HepG2 (cell line): Measurements from ENCODE around the gene ARID5B. TPM values are rescaled to one million over a fixed set of nuclear protein-coding genes. Genes with fewer than 3 reads are reported as not detected.

Experiments
- DNMT3B ChIP-seq: conservative IDR thresholded peaks from 2 replicates; pipeline ENCODE4 v1.6.1; 2016; ENCODE audit warnings: missing biosample characterization, control low read depth
- ERF ChIP-seq: IDR thresholded peaks from 2 replicates; pipeline ENCODE4 v1.6.1; 2018; ENCODE audit warnings: missing biosample characterization, missing genetic modification reagents
- FOXA1 ChIP-seq, 2 experiments: fragments of 450-650 bp in 1 of 2; sonication (generic) in 1 of 2; formaldehyde crosslinking in 1 of 2; IDR thresholded peaks; 2 replicates each; pipeline versions ENCODE4 v1.4.0 to v1.6.1; 2016 to 2020; ENCODE audit warnings: missing genetic modification reagents in 1 of 2
- NR3C1 ChIP-seq: sonication (generic); formaldehyde crosslinking; IDR thresholded peaks from 2 replicates; pipeline ENCODE4 v1.4.0; 2020; ENCODE audit warnings: missing genetic modification reagents
- PATZ1 ChIP-seq: sonication (generic); formaldehyde crosslinking; IDR thresholded peaks from 2 replicates; pipeline ENCODE4 v1.4.0; 2020; ENCODE audit warnings: missing genetic modification reagents
- PPARG ChIP-seq: conservative IDR thresholded peaks from 2 replicates; pipeline ENCODE4 v1.6.1; 2016; ENCODE audit warnings: missing biosample characterization, missing genetic modification reagents
- SAP130 ChIP-seq: IDR thresholded peaks from 2 replicates; pipeline ENCODE4 v1.6.1; 2016; ENCODE audit warnings: low read depth
- SPEN ChIP-seq: sonication (generic); formaldehyde crosslinking; IDR thresholded peaks from 2 replicates; pipeline ENCODE4 v1.5.1; 2020; ENCODE audit warnings: low read depth, mild to moderate bottlenecking, missing genetic modification reagents
- TEAD3 ChIP-seq: optimal IDR thresholded peaks from 2 replicates; pipeline ENCODE3; 2016; ENCODE audit warnings: borderline replicate concordance
- TSC22D2 ChIP-seq: sonication (generic); formaldehyde crosslinking; IDR thresholded peaks from 2 replicates; pipeline ENCODE4 v1.5.1; 2020; ENCODE audit warnings: missing genetic modification reagents, mild to moderate bottlenecking, borderline replicate concordance
- ZNF207 ChIP-seq: fragments of 450-650 bp; IDR thresholded peaks from 2 replicates; pipeline ENCODE4 v1.6.1; 2016; ENCODE audit warnings: antibody characterized with exemption, borderline replicate concordance
- ZNF24 ChIP-seq: fragments of 450-650 bp; IDR thresholded peaks from 2 replicates; pipeline ENCODE4 v1.6.1; 2017; ENCODE audit warnings: antibody characterized with exemption, mild to moderate bottlenecking
- ZNF337 ChIP-seq: sonication (generic); formaldehyde crosslinking; IDR thresholded peaks from 2 replicates; pipeline ENCODE4 v1.5.1; 2020; ENCODE audit warnings: missing genetic modification reagents, low read depth, mild to moderate bottlenecking, borderline replicate concordance
- ZNF343 ChIP-seq: sonication (generic); formaldehyde crosslinking; IDR thresholded peaks from 2 replicates; pipeline ENCODE4 v1.4.0; 2020; ENCODE audit warnings: mild to moderate bottlenecking, missing genetic modification reagents
- ZNF468 ChIP-seq: sonication (generic); formaldehyde crosslinking; IDR thresholded peaks from 2 replicates; pipeline ENCODE4 v1.8.0; 2022; ENCODE audit warnings: mild to moderate bottlenecking, moderate library complexity, missing genetic modification reagents
- ZNF484 ChIP-seq: sonication (generic); formaldehyde crosslinking; IDR thresholded peaks from 2 replicates; pipeline ENCODE4 v1.5.1; 2020; ENCODE audit warnings: mild to moderate bottlenecking, low read depth, missing genetic modification reagents, borderline replicate concordance
- ZNF510 ChIP-seq: sonication (generic); formaldehyde crosslinking; IDR thresholded peaks from 2 replicates; pipeline ENCODE4 v1.4.0; 2020; ENCODE audit warnings: low read depth, mild to moderate bottlenecking, missing genetic modification reagents
- ZNF776 ChIP-seq: sonication (generic); formaldehyde crosslinking; IDR thresholded peaks from 2 replicates; pipeline ENCODE4 v1.4.0; 2020; ENCODE audit warnings: mild to moderate bottlenecking, missing genetic modification reagents
- polyA plus RNA-seq, 8 experiments: library from polyadenylated mRNA; depleted of rRNA in 3 of 8; stranded (reverse) in 7 of 8; unstranded in 1 of 8; fragments of >200 nt; fragmentation: Illumina TruSeq in 4 of 8; extraction: Trizol in 4 of 8; gene quantifications; 2 replicates each; pipeline versions ENCODE4 v1.2.1 to v1.2.3, GENCODE V29; 2011 to 2016; ENCODE audit warnings: low read depth in 4 of 8, missing spikeins in 1 of 8, mixed read lengths in 1 of 8; ENCODE audit not compliant: insufficient read depth in 1 of 8
- total RNA-seq, 5 experiments: library from RNA; depleted of rRNA; stranded (reverse); fragments of >200 nt; fragmentation: Illumina TruSeq; extraction: Trizol; gene quantifications; 2 replicates each; pipeline ENCODE4 v1.2.3, GENCODE V29; 2016; ENCODE audit warnings: low read depth in 1 of 5
- TF ChIP-seq, protein P1 (sequence below): sonication (generic); formaldehyde crosslinking; IDR thresholded peaks from 2 replicates; pipeline ENCODE4 v1.4.0; 2020; ENCODE audit warnings: mild to moderate bottlenecking, missing genetic modification reagents

ARID5B gene
- total and polyA plus RNA-seq, 2 of the 13 experiments (the other 11 are each of a cell fraction or from before 2014, with no cell fraction given), result 6.2 to 21.1 TPM

- TF ChIP-seq ZNF24 (no peak), ERF (no peak), ZNF468 (no peak), SAP130 (CRISPR knock-in tag) (peak; percentile 52), ZNF343 (CRISPR knock-in tag) (no peak), ZNF510 (CRISPR knock-in tag) (no peak), ZNF337 (CRISPR knock-in tag) (no peak), FOXA1 (IDR thresholded peaks at IDR 0.05) (no peak), FOXA1 (CRISPR knock-in tag; IDR thresholded peaks at IDR 0.05) (no peak), PPARG (CRISPR knock-in tag) (peak; percentile 61), TSC22D2 (CRISPR knock-in tag) (no peak), ZNF776 (no peak), ZNF207 (no peak), SPEN (CRISPR knock-in tag) (0 out of 2 replicates have a peak, but pooled peaks have one; percentile 29), NR3C1 (CRISPR knock-in tag) (no peak), PATZ1 (CRISPR knock-in tag) (peak; percentile 58; the same call in 1 of the 2 replicates), ZNF484 (no peak), TEAD3 (CRISPR knock-in tag) (peak; percentile 2), DNMT3B (CRISPR knock-in tag) (no peak)
- TF ChIP-seq, protein P1, sequence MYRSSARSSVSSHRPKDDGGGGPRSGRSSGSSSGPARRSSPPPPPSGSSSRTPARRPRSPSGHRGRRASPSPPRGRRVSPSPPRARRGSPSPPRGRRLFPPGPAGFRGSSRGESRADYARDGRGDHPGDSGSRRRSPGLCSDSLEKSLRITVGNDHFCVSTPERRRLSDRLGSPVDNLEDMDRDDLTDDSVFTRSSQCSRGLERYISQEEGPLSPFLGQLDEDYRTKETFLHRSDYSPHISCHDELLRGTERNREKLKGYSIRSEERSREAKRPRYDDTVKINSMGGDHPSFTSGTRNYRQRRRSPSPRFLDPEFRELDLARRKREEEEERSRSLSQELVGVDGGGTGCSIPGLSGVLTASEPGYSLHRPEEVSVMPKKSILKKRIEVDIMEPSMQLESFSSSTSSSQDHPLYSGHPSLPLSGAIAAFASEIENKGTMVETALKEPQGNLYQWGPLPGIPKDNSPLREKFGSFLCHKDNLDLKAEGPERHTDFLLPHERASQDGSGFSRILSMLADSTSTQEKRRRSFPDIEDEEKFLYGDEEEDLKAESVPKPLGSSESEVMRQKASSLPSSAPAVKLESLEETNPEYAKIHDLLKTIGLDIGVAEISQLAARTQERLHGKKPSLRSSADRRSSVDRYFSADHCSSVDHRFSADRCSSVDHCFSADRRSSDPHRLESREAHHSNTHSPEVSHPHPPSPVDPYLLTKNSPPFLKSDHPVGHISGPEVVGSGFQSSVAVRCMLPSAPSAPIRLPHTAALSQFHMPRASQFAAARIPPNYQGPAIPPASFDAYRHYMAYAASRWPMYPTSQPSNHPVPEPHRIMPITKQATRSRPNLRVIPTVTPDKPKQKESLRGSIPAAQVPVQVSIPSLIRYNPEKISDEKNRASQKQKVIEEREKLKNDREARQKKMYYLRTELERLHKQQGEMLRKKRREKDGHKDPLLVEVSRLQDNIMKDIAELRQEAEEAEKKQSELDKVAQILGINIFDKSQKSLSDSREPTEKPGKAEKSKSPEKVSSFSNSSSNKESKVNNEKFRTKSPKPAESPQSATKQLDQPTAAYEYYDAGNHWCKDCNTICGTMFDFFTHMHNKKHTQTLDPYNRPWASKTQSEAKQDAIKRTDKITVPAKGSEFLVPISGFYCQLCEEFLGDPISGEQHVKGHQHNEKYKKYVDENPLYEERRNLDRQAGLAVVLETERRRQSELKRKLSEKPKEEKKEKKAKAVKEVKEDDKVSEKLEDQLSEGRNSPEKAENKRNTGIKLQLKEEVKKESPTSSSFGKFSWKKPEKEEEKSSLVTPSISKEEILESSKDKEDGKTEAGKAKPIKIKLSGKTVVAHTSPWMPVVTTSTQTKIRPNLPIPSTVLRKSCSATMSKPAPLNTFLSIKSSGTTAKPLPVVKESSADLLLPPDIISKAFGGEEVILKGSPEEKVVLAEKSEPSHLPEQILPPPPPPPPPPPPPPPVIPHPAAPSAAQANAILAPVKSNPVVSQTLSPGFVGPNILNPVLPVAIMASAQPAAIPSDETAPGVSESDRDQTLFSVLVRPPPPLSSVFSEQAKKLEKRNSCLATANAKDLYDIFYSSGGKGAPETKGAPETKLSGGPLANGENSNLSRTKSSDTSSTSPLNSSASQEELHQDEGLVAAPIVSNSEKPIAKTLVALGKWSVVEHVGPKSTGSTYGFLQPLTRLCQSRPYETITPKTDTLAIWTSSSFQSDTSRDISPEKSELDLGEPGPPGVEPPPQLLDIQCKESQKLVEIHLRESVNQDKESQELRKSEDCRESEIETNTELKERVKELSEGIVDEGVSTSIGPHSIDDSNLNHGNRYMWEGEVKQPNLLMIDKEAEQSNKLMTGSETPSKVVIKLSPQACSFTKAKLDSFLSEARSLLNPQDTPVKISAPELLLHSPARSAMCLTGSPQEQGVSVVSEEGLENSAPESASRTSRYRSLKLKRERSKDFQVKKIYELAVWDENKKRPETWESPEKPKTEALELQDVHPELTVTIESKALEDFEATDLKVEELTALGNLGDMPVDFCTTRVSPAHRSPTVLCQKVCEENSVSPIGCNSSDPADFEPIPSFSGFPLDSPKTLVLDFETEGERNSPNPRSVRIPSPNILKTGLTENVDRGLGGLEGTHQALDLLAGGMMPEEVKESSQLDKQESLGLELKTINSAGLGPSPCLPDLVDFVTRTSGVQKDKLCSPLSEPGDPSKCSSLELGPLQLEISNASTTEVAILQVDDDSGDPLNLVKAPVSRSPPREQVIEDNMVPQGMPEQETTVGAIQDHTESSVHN (CRISPR knock-in tag), result no peak
These were observed 197.0 kb downstream of the ARID5B start (continued) for GRCh38 chr10:62098278-62099121.
